ENCODE data around the gene DPEP2NB. TPM values are rescaled to one million over a fixed set of nuclear protein-coding genes. Genes with fewer than 3 reads are reported as not detected.

DPEP2NB gene

Small RNA genes lying within 50 kb of the gene (small RNA-seq; reads per million reads assigned to genes)
- not detected for gene RNU6-359P (ENCODE audit: insufficient read depth)
